Lower leg skin (tissue), 3 donors: ENCODE data around the gene TUBB2B.

Experiments used
- POLR2A ChIP-seq, 2 donors: fragments of 450-650 bp; IDR thresholded peaks; one replicate each; pipeline ENCODE4 v1.6.1; 2016 to 2017; ENCODE audit warnings: antibody characterized with exemption in 2 of 2, mild to moderate bottlenecking in 1 of 2, moderate library complexity in 1 of 2
- TF ChIP-seq, protein P1 (sequence below), 3 donors: fragments of 450-650 bp; IDR thresholded peaks; one replicate each; pipeline ENCODE4 v1.5.1; 2016; ENCODE audit warnings: antibody characterized with exemption in 3 of 3, mild to moderate bottlenecking in 3 of 3, moderate library complexity in 2 of 3

DNA sequence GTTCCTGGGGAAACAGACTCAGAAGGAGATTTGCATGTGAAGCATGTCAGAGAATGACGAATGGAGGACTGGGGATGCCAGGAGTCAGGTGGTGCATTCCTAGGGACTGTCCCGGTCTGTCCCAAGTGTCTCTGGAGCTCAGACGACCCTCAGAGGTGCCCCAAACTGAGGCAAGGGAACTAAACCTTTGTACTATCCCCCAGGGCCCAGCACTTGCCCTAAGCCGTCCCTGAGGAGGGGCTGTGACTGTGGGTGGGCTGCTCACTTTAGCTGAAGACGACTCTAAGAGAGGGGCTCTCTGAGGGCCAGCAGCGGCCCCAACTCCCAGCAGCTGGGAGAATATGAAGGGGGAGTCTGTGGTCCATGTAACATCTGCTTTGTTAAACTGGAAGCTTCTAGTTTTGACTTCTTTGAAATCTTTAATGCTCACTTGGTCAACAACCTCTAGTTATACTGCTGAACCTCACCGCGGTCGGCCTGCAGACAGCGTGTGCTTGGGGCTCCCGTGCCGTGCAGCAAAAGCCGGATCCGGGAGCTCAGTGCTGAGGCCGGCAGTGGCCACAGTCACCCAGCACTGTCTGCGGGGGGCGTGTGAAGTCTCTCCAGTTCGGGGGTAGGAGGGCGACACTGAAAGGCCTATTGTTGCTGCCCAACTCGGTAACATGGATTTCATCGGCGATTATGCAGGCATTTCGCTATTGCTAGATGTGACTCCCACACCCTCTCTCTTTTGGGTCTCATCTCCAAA is 34.2 kb downstream of the TUBB2B start:
- TF ChIP-seq POLR2A (IDR thresholded peaks at IDR 0.05), result no peak
- TF ChIP-seq, protein P1, sequence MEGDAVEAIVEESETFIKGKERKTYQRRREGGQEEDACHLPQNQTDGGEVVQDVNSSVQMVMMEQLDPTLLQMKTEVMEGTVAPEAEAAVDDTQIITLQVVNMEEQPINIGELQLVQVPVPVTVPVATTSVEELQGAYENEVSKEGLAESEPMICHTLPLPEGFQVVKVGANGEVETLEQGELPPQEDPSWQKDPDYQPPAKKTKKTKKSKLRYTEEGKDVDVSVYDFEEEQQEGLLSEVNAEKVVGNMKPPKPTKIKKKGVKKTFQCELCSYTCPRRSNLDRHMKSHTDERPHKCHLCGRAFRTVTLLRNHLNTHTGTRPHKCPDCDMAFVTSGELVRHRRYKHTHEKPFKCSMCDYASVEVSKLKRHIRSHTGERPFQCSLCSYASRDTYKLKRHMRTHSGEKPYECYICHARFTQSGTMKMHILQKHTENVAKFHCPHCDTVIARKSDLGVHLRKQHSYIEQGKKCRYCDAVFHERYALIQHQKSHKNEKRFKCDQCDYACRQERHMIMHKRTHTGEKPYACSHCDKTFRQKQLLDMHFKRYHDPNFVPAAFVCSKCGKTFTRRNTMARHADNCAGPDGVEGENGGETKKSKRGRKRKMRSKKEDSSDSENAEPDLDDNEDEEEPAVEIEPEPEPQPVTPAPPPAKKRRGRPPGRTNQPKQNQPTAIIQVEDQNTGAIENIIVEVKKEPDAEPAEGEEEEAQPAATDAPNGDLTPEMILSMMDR (IDR thresholded peaks at IDR 0.05), result no peak
